ENCODE results near the gene PTCH1.

The PTCH1 gene

DNA sequence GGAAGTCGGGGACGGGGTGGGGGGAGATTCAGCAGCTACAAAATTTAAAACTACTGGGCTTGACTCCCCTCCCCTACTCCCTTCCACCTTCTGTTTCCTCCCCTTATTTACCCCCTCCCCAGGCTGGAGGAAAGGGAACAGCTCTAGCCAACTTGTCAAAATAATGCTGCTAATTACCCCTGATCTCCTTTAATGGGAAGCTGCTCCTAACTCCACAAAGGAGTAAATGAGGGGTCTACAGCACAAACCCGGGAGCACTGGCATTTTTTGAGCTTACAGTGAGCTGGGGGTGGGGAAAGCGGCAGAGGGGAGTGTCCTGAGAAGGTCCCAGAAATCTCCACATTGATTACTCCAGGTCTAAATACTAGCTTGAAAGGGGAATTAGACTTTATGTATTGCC, 3.1 kb downstream of the PTCH1 start:
- no peak overlapping the region for H3K9ac ChIP-seq (ENCODE audit: low read length in 5 of 5)
- no peaks in the 10 kb centered on the region for H3K36me3 ChIP-seq (ENCODE audit: control insufficient read depth in 5 of 5, insufficient read depth in 5 of 5, low read length in 5 of 5)
- no peak overlapping the region for H3K27ac ChIP-seq (ENCODE audit: low read depth, low read length)
- no peaks in the 10 kb centered on the region for H3K9me3 ChIP-seq (ENCODE audit: control insufficient read depth in 5 of 5, low read length in 5 of 5)
- H3K4me1 ChIP-seq (ENCODE audit: control insufficient read depth in 5 of 5, insufficient read depth in 5 of 5, low read length in 5 of 5): peaks cover 2 to 50% (median 47%) of the 10 kb centered on the region in 5 donors
- H3K27me3 ChIP-seq (ENCODE audit: control insufficient read depth in 5 of 5, insufficient read depth in 4 of 5, low read length in 5 of 5): peaks cover 2 to 8% (median 4%) of the 10 kb centered on the region in 5 donors
- no peak overlapping the region for H3K4me3 ChIP-seq (ENCODE audit: low read depth in 1 of 5, low read length in 5 of 5)

GRCh38 chr9:95512709-95513095, 4.1 kb downstream of the PTCH1 start:
- Histone ChIP-seq H3K36me3 (ENCODE audit: control insufficient read depth in 5 of 5, insufficient read depth in 5 of 5, low read length in 5 of 5) (no peaks in the 10 kb centered on the region), H3K4me3 (ENCODE audit: low read depth in 1 of 5, low read length in 5 of 5) (no peak overlapping the region), H3K9me3 (ENCODE audit: control insufficient read depth in 5 of 5, low read length in 5 of 5) (no peaks in the 10 kb centered on the region), H3K27me3 (ENCODE audit: control insufficient read depth in 5 of 5, insufficient read depth in 4 of 5, low read length in 5 of 5) (peaks cover 2 to 8% (median 4%) of the 10 kb centered on the region in 5 donors), H3K27ac (ENCODE audit: low read depth, low read length) (no peak overlapping the region), H3K4me1 (ENCODE audit: control insufficient read depth in 5 of 5, insufficient read depth in 5 of 5, low read length in 5 of 5) (peaks cover 2 to 56% (median 50%) of the 10 kb centered on the region in 5 donors), H3K9ac (ENCODE audit: low read length in 5 of 5) (no peak overlapping the region)

GRCh38 chr9:95511952-95512708, 4.6 kb downstream of the PTCH1 start:
- Histone ChIP-seq H3K27me3 (ENCODE audit: control insufficient read depth in 5 of 5, insufficient read depth in 4 of 5, low read length in 5 of 5) (peaks cover under 1 to 8% (median 4%) of the 10 kb centered on the region in 5 donors), H3K27ac (ENCODE audit: low read depth, low read length) (peak overlapping the region; percentile 54), H3K4me3 (ENCODE audit: low read depth in 1 of 5, low read length in 5 of 5) (peak overlapping the region; percentile 66 to 98 (median 91)), H3K4me1 (ENCODE audit: control insufficient read depth in 5 of 5, insufficient read depth in 5 of 5, low read length in 5 of 5) (peaks cover 2 to 58% (median 49%) of the 10 kb centered on the region in 5 donors), H3K36me3 (ENCODE audit: control insufficient read depth in 5 of 5, insufficient read depth in 5 of 5, low read length in 5 of 5) (no peaks in the 10 kb centered on the region), H3K9me3 (ENCODE audit: control insufficient read depth in 5 of 5, low read length in 5 of 5) (no peaks in the 10 kb centered on the region), H3K9ac (ENCODE audit: low read length in 5 of 5) (peak overlapping the region in 1 of 5 donors; percentile 51)

GRCh38 chr9:95511616-95511931, 5.2 kb downstream of the PTCH1 start:
- peaks cover 0 to 8% (median 4%) of the 10 kb centered on the region in 5 donors for H3K27me3 ChIP-seq (ENCODE audit: control insufficient read depth in 5 of 5, insufficient read depth in 4 of 5, low read length in 5 of 5)
- no peaks in the 10 kb centered on the region for H3K36me3 ChIP-seq (ENCODE audit: control insufficient read depth in 5 of 5, insufficient read depth in 5 of 5, low read length in 5 of 5)
- H3K27ac ChIP-seq (ENCODE audit: low read depth, low read length): peak overlapping the region; percentile 54
- no peaks in the 10 kb centered on the region for H3K9me3 ChIP-seq (ENCODE audit: control insufficient read depth in 5 of 5, low read length in 5 of 5)
- H3K4me1 ChIP-seq (ENCODE audit: control insufficient read depth in 5 of 5, insufficient read depth in 5 of 5, low read length in 5 of 5): peaks cover 2 to 58% (median 50%) of the 10 kb centered on the region in 5 donors
- H3K9ac ChIP-seq (ENCODE audit: low read length in 5 of 5): peak overlapping the region in 2 of 5 donors; percentile 37 to 51
- H3K4me3 ChIP-seq (ENCODE audit: low read depth in 1 of 5, low read length in 5 of 5): peak overlapping the region; percentile 66 to 98 (median 91)

GRCh38 chr9:95510709-95511615, 5.8 kb downstream of the PTCH1 start:
- peak overlapping the region; percentile 62 for H3K27ac ChIP-seq (ENCODE audit: low read depth, low read length)
- peaks cover 0 to 8% (median 4%) of the 10 kb centered on the region in 5 donors for H3K27me3 ChIP-seq (ENCODE audit: control insufficient read depth in 5 of 5, insufficient read depth in 4 of 5, low read length in 5 of 5)
- H3K9me3 ChIP-seq (ENCODE audit: control insufficient read depth in 5 of 5, low read length in 5 of 5): no peaks in the 10 kb centered on the region
- H3K4me1 ChIP-seq (ENCODE audit: control insufficient read depth in 5 of 5, insufficient read depth in 5 of 5, low read length in 5 of 5): peaks cover 2 to 58% (median 47%) of the 10 kb centered on the region in 5 donors
- peak overlapping the region in 4 of 5 donors; percentile 37 to 64 (median 56) for H3K9ac ChIP-seq (ENCODE audit: low read length in 5 of 5)
- peak overlapping the region; percentile 83 to 98 (median 91) for H3K4me3 ChIP-seq (ENCODE audit: low read depth in 1 of 5, low read length in 5 of 5)
- no peaks in the 10 kb centered on the region for H3K36me3 ChIP-seq (ENCODE audit: control insufficient read depth in 5 of 5, insufficient read depth in 5 of 5, low read length in 5 of 5)

GRCh38 chr9:95509851-95510708, 6.7 kb downstream of the PTCH1 start:
- Histone ChIP-seq H3K27me3 (ENCODE audit: control insufficient read depth in 5 of 5, insufficient read depth in 4 of 5, low read length in 5 of 5) (peaks cover 0 to 4% (median 0%) of the 10 kb centered on the region in 5 donors), H3K4me1 (ENCODE audit: control insufficient read depth in 5 of 5, insufficient read depth in 5 of 5, low read length in 5 of 5) (peaks cover 2 to 56% (median 44%) of the 10 kb centered on the region in 5 donors), H3K36me3 (ENCODE audit: control insufficient read depth in 5 of 5, insufficient read depth in 5 of 5, low read length in 5 of 5) (no peaks in the 10 kb centered on the region), H3K27ac (ENCODE audit: low read depth, low read length) (peak overlapping the region; percentile 62), H3K9me3 (ENCODE audit: control insufficient read depth in 5 of 5, low read length in 5 of 5) (no peaks in the 10 kb centered on the region), H3K4me3 (ENCODE audit: low read depth in 1 of 5, low read length in 5 of 5) (peak overlapping the region; percentile 83 to 98 (median 91)), H3K9ac (ENCODE audit: low read length in 5 of 5) (peak overlapping the region in 4 of 5 donors; percentile 51 to 66 (median 58))

- Histone ChIP-seq H3K9me3 (ENCODE audit: control insufficient read depth in 5 of 5, low read length in 5 of 5) (no peaks in the 10 kb centered on the region), H3K27me3 (ENCODE audit: control insufficient read depth in 5 of 5, insufficient read depth in 4 of 5, low read length in 5 of 5) (peaks cover 0 to 4% (median 0%) of the 10 kb centered on the region in 5 donors), H3K27ac (ENCODE audit: low read depth, low read length) (peak overlapping the region; percentile 23), H3K9ac (ENCODE audit: low read length in 5 of 5) (peak overlapping the region in 1 of 5 donors; percentile 66), H3K36me3 (ENCODE audit: control insufficient read depth in 5 of 5, insufficient read depth in 5 of 5, low read length in 5 of 5) (no peaks in the 10 kb centered on the region), H3K4me1 (ENCODE audit: control insufficient read depth in 5 of 5, insufficient read depth in 5 of 5, low read length in 5 of 5) (peaks cover 2 to 59% (median 47%) of the 10 kb centered on the region in 5 donors), H3K4me3 (ENCODE audit: low read depth in 1 of 5, low read length in 5 of 5) (peak overlapping the region; percentile 77 to 98 (median 91))
Measured at GRCh38 chr9:95508968-95509850, 7.6 kb downstream of the PTCH1 start.

DNA sequence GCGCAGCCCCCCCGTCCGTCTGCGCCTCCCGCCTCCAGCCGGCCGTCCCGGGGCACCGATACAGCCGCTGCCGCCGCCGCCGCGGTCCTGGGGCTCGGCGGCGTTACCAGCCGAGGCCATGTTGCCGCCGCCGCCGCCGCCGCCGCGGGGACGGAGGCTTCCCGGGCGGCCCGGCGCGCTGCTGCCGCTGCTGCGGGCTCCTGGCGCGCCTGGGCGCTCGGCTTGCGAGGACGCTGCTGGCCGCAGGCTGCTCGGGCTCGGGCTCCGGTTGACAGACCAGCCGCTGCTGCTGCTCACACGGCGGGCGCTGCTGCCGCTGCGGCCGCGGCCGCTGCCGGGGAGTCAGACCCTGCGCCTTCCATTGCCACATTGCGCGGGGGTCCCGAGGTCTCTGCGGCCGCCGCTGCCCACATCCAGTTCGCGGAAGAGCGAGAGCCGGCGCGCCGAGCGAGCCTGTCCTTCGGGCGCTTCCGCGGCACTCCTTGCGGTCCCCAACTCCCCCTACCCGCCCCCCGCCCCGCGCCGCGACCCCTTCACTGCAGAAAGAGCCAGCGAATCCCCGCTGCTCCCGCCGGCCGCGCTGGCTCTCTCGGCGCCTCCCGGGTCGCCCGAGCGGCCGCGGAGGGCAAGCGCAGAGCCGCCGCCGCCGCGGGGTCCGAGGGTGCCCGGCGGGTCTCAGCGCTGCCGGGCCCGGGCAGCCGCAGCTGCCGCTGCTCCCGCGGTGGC, 8.4 kb downstream of the PTCH1 start:
- Histone ChIP-seq H3K4me1 (ENCODE audit: control insufficient read depth in 5 of 5, insufficient read depth in 5 of 5, low read length in 5 of 5) (peaks cover 2 to 60% (median 47%) of the 10 kb centered on the region in 5 donors), H3K4me3 (ENCODE audit: low read depth in 1 of 5, low read length in 5 of 5) (peak overlapping the region in 4 of 5 donors; percentile 88 to 98 (median 92)), H3K9me3 (ENCODE audit: control insufficient read depth in 5 of 5, low read length in 5 of 5) (no peaks in the 10 kb centered on the region), H3K27ac (ENCODE audit: low read depth, low read length) (peak overlapping the region; percentile 80), H3K27me3 (ENCODE audit: control insufficient read depth in 5 of 5, insufficient read depth in 4 of 5, low read length in 5 of 5) (peaks cover 0 to 4% (median 0%) of the 10 kb centered on the region in 5 donors), H3K9ac (ENCODE audit: low read length in 5 of 5) (peak overlapping the region in 1 of 5 donors; percentile 48), H3K36me3 (ENCODE audit: control insufficient read depth in 5 of 5, insufficient read depth in 5 of 5, low read length in 5 of 5) (no peaks in the 10 kb centered on the region)

Measured in subcutaneous abdominal adipose tissue (tissue), 5 donors.